HG02610 (cell line): Measurements from ENCODE around the gene CEP250.

ENCODE experiments used
- ATAC-seq: cut with Tn5 transposase; IDR thresholded peaks from one replicate; pipeline ENCODE4 v1.9.1; 2021; ENCODE audit warnings: mild to moderate bottlenecking, moderate library complexity; ENCODE audit not compliant: unreplicated experiment

Gene CEP250

GRCh38 chr20:35560541-35560940 lies 105.1 kb downstream of the CEP250 start:
- ATAC-seq: no peak

- ATAC-seq: no peak
These were observed 105.9 kb downstream of the CEP250 start for GRCh38 chr20:35561268-35561667.

- ATAC-seq: no peak
These were observed 106.3 kb downstream of the CEP250 start for GRCh38 chr20:35561671-35562070.

- no peak for ATAC-seq
These were observed 107.2 kb downstream of the CEP250 start for GRCh38 chr20:35562541-35563110.

- ATAC-seq: no peak
These were observed 108.4 kb downstream of the CEP250 start for GRCh38 chr20:35563834-35564233.

- ATAC-seq: no peak
These were observed 109.5 kb downstream of the CEP250 start for GRCh38 chr20:35564905-35565304.

GRCh38 chr20:35568645-35569044 lies 113.2 kb downstream of the CEP250 start:
- no peak for ATAC-seq
